ENCODE data around the gene OR4D5.

Gene OR4D5

GRCh38 chr11:123939317-123939716 is at the start of gene OR4D5:
TSS of gene OR4D5 (plus strand) at chr11:123939617. CDS start at chr11:123939617, 0 bp downstream.
- DNase-seq (ENCODE audit: low spot score) = no peak

GRCh38 chr11:123892031-123892430 is 47.4 kb upstream of the OR4D5 start:
- no peak for DNase-seq (ENCODE audit: low spot score)

- DNase-seq (ENCODE audit: low spot score) = no peak
Measured at GRCh38 chr11:123899792-123900191, 39.6 kb upstream of the OR4D5 start.

- DNase-seq (ENCODE audit: low spot score) = no peak
Measured at GRCh38 chr11:123901867-123902266, 37.5 kb upstream of the OR4D5 start, which contains the start of gene OR8D4. TSS of gene OR8D4 (plus strand) at chr11:123902167. CDS start at chr11:123906432, 4,265 bp downstream.

- DNase-seq (ENCODE audit: low spot score) = no peak
Measured at GRCh38 chr11:123903932-123904331, 35.5 kb upstream of the OR4D5 start.

- no peak for DNase-seq (ENCODE audit: low spot score)
Measured at GRCh38 chr11:123904932-123905331, 34.5 kb upstream of the OR4D5 start.

- DNase-seq (ENCODE audit: low spot score) = no peak
Measured at GRCh38 chr11:123905826-123906225, 33.6 kb upstream of the OR4D5 start.

GRCh38 chr11:123920943-123921342 is 18.5 kb upstream of the OR4D5 start:
- DNase-seq (ENCODE audit: low spot score) = no peak

- DNase-seq (ENCODE audit: low spot score) = no peak
Measured at GRCh38 chr11:123924027-123924426, 15.4 kb upstream of the OR4D5 start.

GRCh38 chr11:123942413-123942812 is 3.0 kb downstream of the OR4D5 start:
- no peak for DNase-seq (ENCODE audit: low spot score)

- DNase-seq (ENCODE audit: low spot score) = no peak
Measured at GRCh38 chr11:123943738-123944137, 4.3 kb downstream of the OR4D5 start, which contains the start of gene OR6T1. TSS of gene OR6T1 (minus strand) at chr11:123943838. CDS start at chr11:123943838, 0 bp downstream.

- no peak for DNase-seq (ENCODE audit: low spot score)
Measured at GRCh38 chr11:123945132-123945531, 5.7 kb downstream of the OR4D5 start.

- no peak for DNase-seq (ENCODE audit: low spot score)
Measured at GRCh38 chr11:123956752-123957151, 17.3 kb downstream of the OR4D5 start.

- no peak for DNase-seq (ENCODE audit: low spot score)
Measured at GRCh38 chr11:123973816-123974215, 34.4 kb downstream of the OR4D5 start.

GRCh38 chr11:123976770-123977560 is 37.5 kb downstream of the OR4D5 start:
- DNase-seq (ENCODE audit: low spot score) = no peak

- DNase-seq (ENCODE audit: low spot score) = no peak
Measured at GRCh38 chr11:123977731-123978347, 38.4 kb downstream of the OR4D5 start, which contains the start of gene OR10S1. TSS of gene OR10S1 (minus strand) at chr11:123977781. CDS start at chr11:123977664, 117 bp downstream.

- DNase-seq (ENCODE audit: low spot score) = no peak
Measured at GRCh38 chr11:123979311-123979710, 39.9 kb downstream of the OR4D5 start.
